Right lobe of liver (tissue), 6 donors: Measurements from ENCODE around the gene ENOX2. TPM values are rescaled to one million over a fixed set of nuclear protein-coding genes. Genes with fewer than 3 reads are reported as not detected.
A peak's percentile ranks its signal among the peaks of the same experiment; 100 is the strongest.

ENCODE experiments used
- ATAC-seq, 4 donors: fragments of 200-7000 bp; cut with Tn5 transposase; one replicate each; pipeline ENCODE4 v1.9.1; 2020; ENCODE audit warnings: mild to moderate bottlenecking in 4 of 4, moderate library complexity in 4 of 4
- DNase-seq, 3 donors: peaks; one replicate each; pipeline ENCODE4 v3.0.0-alpha.2; 2020
- H3K27ac ChIP-seq, 3 donors: fragments of 200-600 bp; one replicate each; pipeline ENCODE4 v1.8.0; 2022
- H3K27me3 ChIP-seq, 2 donors: fragments of 200-600 bp; one replicate each; pipeline ENCODE4 v1.8.0; 2022
- H3K36me3 ChIP-seq, 4 donors: fragments of 200-600 bp; sonication (generic) in 1 of 4; one replicate each; pipeline versions ENCODE4 v1.5.1 to v1.8.0; 2017 to 2022; ENCODE audit warnings: control low read depth in 1 of 4
- H3K4me1 ChIP-seq, 4 donors: fragments of 200-600 bp; sonication (generic) in 1 of 4; one replicate each; pipeline versions ENCODE4 v1.5.1 to v1.8.0; 2017 to 2022; ENCODE audit warnings: control low read depth in 1 of 4
- H3K4me3 ChIP-seq, 3 donors: fragments of 200-600 bp; one replicate each; pipeline ENCODE4 v1.8.0; 2022
- H3K9me3 ChIP-seq, 4 donors: fragments of 200-600 bp; sonication (generic) in 1 of 4; one replicate each; pipeline versions ENCODE4 v1.5.1 to v1.8.0; 2017 to 2022; ENCODE audit warnings: control low read depth in 1 of 4
- CTCF ChIP-seq, 4 donors: fragments of 200-600 bp in 3 of 4; fragments of 450-650 bp in 1 of 4; IDR thresholded peaks; one replicate each; pipeline versions ENCODE4 v1.5.1 to v1.8.0; 2016 to 2022; ENCODE audit warnings: antibody characterized with exemption in 4 of 4, mild to moderate bottlenecking in 2 of 4
- POLR2A ChIP-seq: fragments of 450-650 bp; IDR thresholded peaks from one replicate; pipeline ENCODE4 v1.6.1; 2017; ENCODE audit warnings: antibody characterized with exemption, mild to moderate bottlenecking
- WGBS: methylation state at CpG from one replicate; pipeline ENCODE4 v1.1.6; 2018; ENCODE audit warnings: low coverage, low lambda C conversion rate; ENCODE audit not compliant: insufficient coverage; ENCODE audit errors: missing lambda C conversion rate; 5-methylcytosine and 5-hydroxymethylcytosine counted together
- intact Hi-C, 2 donors: fragments of 100-400 bp; cut with DNase I; formaldehyde crosslinking; loops; one replicate each; pipeline versions ENCODE4 v1.11.2 to v1.14.1; 2022
- total RNA-seq, 6 experiments: library from RNA; depleted of rRNA in 2 of 6; stranded (reverse); fragments of >200 nt in 2 of 6; fragmentation: NEBNext Ultra II Directional in 3 of 6; extraction: Animal tissue kit (Norgen Biotek cat#: 25700) in 3 of 6; gene quantifications; one replicate each; pipeline versions ENCODE4 v1.1.0 to v1.2.4, GENCODE V29; 2016 to 2023
- donor health status: DM: no; HTN: yes; CAD: no.
- donor health status: DM: no; HTN: no; CAD: no.
- donor health status: DM: no; HTN: no; CAD: no.
- donor health status: DM: no; HTN: yes; CAD: no.
- donor health status: DM: no; HTN: yes; CAD: no.

ENOX2 gene
- total RNA-seq, 6 experiments from 2014 or later: 6.9 to 14.7 (median 10.8) TPM

GRCh38 chrX:130649738-130650137 is 253.3 kb downstream of the ENOX2 start:
- H3K36me3 ChIP-seq: no peaks in the 10 kb centered on the region
- DNase-seq (no peak), ATAC-seq (no peak)
- H3K4me1 ChIP-seq: peaks cover 0 to 6% (median 3%) of the 10 kb centered on the region in 4 donors
- TF ChIP-seq POLR2A (no peak), CTCF (IDR thresholded peaks at IDR 0.05) (no peak)
- H3K27me3 ChIP-seq: no peaks in the 10 kb centered on the region
- intact Hi-C loops: no loop called here
- H3K4me3 ChIP-seq: no peak overlapping the region
- no peak overlapping the region for H3K27ac ChIP-seq
- no peaks in the 10 kb centered on the region for H3K9me3 ChIP-seq

- intact Hi-C loops: no loop called here
These were observed 255.5 kb downstream of the ENOX2 start for GRCh38 chrX:130647468-130647867.

DNA sequence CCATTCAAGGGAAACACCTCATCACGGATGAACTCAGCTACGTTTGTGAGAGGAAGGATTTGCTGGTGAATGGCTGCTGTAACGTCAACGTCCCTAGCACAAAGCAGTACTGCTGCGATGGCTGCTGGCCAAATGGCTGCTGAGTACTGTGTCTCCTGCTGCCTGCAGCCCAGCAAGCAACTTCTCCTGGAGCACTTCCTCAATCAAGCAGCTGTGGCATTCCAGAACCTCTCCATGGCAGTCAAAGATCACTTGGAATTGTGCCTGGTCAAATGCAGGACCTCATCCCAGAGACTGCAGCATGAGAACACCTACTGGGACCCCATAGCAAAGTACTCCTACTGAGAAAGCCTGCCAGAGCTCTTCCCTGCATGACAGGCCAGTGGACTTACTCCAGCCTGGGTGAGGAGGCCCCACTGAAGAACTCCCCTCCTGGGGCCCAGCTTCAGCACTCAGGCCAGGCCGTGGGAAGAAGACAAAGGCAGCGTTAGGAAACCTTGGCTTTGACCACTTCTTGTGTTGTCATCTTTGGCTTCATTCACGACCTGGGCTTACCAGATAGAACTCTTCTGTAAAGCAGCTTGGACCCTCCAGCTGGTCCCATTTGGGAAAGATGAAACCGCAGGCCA is 256.9 kb downstream of the ENOX2 start:
- intact Hi-C loops: no loop called here
- Histone ChIP-seq H3K27me3 (no peaks in the 10 kb centered on the region), H3K27ac (no peak overlapping the region), H3K4me3 (no peak overlapping the region), H3K36me3 (no peaks in the 10 kb centered on the region), H3K4me1 (peaks cover 0 to 6% (median 3%) of the 10 kb centered on the region in 4 donors), H3K9me3 (no peaks in the 10 kb centered on the region)
- no peak for TF ChIP-seq POLR2A
- TF ChIP-seq CTCF (IDR thresholded peaks at IDR 0.05): no peak
- DNase-seq (peak; percentile 53 to 57 (median 56)), ATAC-seq (peak; percentile 79 to 90 (median 87))
- 80% methylated on average over 1 of the region's 9 CpGs for WGBS

More at GRCh38 chrX:130647468-130647867, 255.5 kb downstream of the ENOX2 start:
- Histone ChIP-seq H3K9me3 (no peaks in the 10 kb centered on the region), H3K36me3 (no peaks in the 10 kb centered on the region), H3K27ac (no peak overlapping the region), H3K27me3 (no peaks in the 10 kb centered on the region), H3K4me1 (peaks cover 0 to 6% (median 3%) of the 10 kb centered on the region in 4 donors), H3K4me3 (no peak overlapping the region)
- DNase-seq (no peak), ATAC-seq (peak; percentile 43 to 57 (median 52))
- 27% methylated on average over 1 of the region's 1 CpG for WGBS
- TF ChIP-seq CTCF (IDR thresholded peaks at IDR 0.05): no peak
- TF ChIP-seq POLR2A: no peak

GRCh38 chrX:130637591-130637990 is 265.4 kb downstream of the ENOX2 start:
- no peak for TF ChIP-seq POLR2A
- TF ChIP-seq CTCF (IDR thresholded peaks at IDR 0.05): no peak
- H3K4me1 ChIP-seq: no peaks in the 10 kb centered on the region
- DNase-seq (no peak), ATAC-seq (no peak)
- H3K36me3 ChIP-seq: no peaks in the 10 kb centered on the region
- intact Hi-C loops: no loop called here
- H3K9me3 ChIP-seq: no peaks in the 10 kb centered on the region
- no peak overlapping the region for H3K4me3 ChIP-seq
- no peak overlapping the region for H3K27ac ChIP-seq
- H3K27me3 ChIP-seq: no peaks in the 10 kb centered on the region
- WGBS: 53% methylated on average over 3 of the region's 3 CpGs

GRCh38 chrX:130636277-130636676 is 266.7 kb downstream of the ENOX2 start:
- no peak overlapping the region for H3K27ac ChIP-seq
- H3K4me3 ChIP-seq: no peak overlapping the region
- TF ChIP-seq CTCF (IDR thresholded peaks at IDR 0.05): no peak
- TF ChIP-seq POLR2A: no peak
- no peaks in the 10 kb centered on the region for H3K27me3 ChIP-seq
- DNase-seq (no peak), ATAC-seq (no peak)
- 88% methylated on average over 3 of the region's 3 CpGs for WGBS
- no peaks in the 10 kb centered on the region for H3K36me3 ChIP-seq
- intact Hi-C loops: no loop called here
- H3K4me1 ChIP-seq: no peaks in the 10 kb centered on the region
- no peaks in the 10 kb centered on the region for H3K9me3 ChIP-seq
